HEK293 (cell line): ENCODE data around the gene TMEM255A.

Experiments used
- CTCF ChIA-PET: fragments of 350-600 bp; formaldehyde crosslinking; extraction: SDS; loops from one replicate; lab custom pipeline; 2021; ENCODE audit warnings: antibody characterized with exemption; lab: Yijun Ruan, JAX
- POLR2A ChIA-PET: fragments of 300-600 bp; formaldehyde crosslinking; extraction: SDS; loops from one replicate; lab custom pipeline; 2020; ENCODE audit warnings: antibody characterized with exemption, inconsistent platforms; lab: Yijun Ruan, JAX
- H3K27ac ChIP-seq: fragments of 200-500 bp; sonication (Bioruptor generic); 2 replicates; pipeline ENCODE4 v1.5.1; 2014; ENCODE audit warnings: low read depth, low read length, control low read depth, inconsistent platforms; ENCODE audit errors: extremely low read depth
- H3K36me3 ChIP-seq, 2 experiments: fragments of 200-500 bp in 1 of 2; sonication (Bioruptor generic) in 1 of 2; 1 replicate in 1 of 2; 2 replicates in 1 of 2; pipeline ENCODE4 v1.5.1; 2014 to 2017; ENCODE audit warnings: inconsistent platforms in 2 of 2, low read length in 2 of 2; ENCODE audit not compliant: control insufficient read depth in 2 of 2, insufficient read depth in 1 of 2
- H3K4me1 ChIP-seq: fragments of 200-500 bp; sonication (Bioruptor generic); 2 replicates; pipeline ENCODE4 v1.5.1; 2014; ENCODE audit warnings: mild to moderate bottlenecking, low read length, inconsistent platforms; ENCODE audit not compliant: control insufficient read depth, insufficient read depth
- H3K4me3 ChIP-seq: 2 replicates; pipeline ENCODE4 v1.5.1; 2011; ENCODE audit warnings: low read depth, mild to moderate bottlenecking, control low read depth, low read length, moderate library complexity
- H3K9me3 ChIP-seq: fragments of 200-500 bp; sonication (Bioruptor generic); 2 replicates; pipeline ENCODE4 v1.5.1; 2014; ENCODE audit warnings: low read depth, low read length, inconsistent platforms; ENCODE audit not compliant: control insufficient read depth, insufficient read depth
- GLIS2 ChIP-seq: fragments of 450-650 bp; formaldehyde crosslinking; IDR thresholded peaks from 2 replicates; pipeline ENCODE4 v1.5.1; 2016; ENCODE audit warnings: missing biosample characterization, missing genetic modification characterization
- HOXD13 ChIP-seq: sonication (generic); formaldehyde crosslinking; IDR thresholded peaks from 2 replicates; pipeline ENCODE4 v1.8.0; 2022; ENCODE audit warnings: missing genetic modification reagents, borderline replicate concordance
- OVOL3 ChIP-seq: fragments of 450-650 bp; formaldehyde crosslinking; IDR thresholded peaks from 2 replicates; pipeline ENCODE4 v1.5.1; 2016; ENCODE audit warnings: missing biosample characterization, missing genetic modification characterization
- PATZ1 ChIP-seq: fragments of 450-650 bp; formaldehyde crosslinking; IDR thresholded peaks from 2 replicates; pipeline ENCODE4 v1.5.1; 2016; ENCODE audit warnings: missing biosample characterization, missing genetic modification characterization
- PBX3 ChIP-seq: sonication (generic); formaldehyde crosslinking; IDR thresholded peaks from 2 replicates; pipeline ENCODE4 v1.8.1; 2022; ENCODE audit warnings: mild to moderate bottlenecking, moderate library complexity, missing genetic modification reagents
- ZBTB11 ChIP-seq: fragments of 450-650 bp; formaldehyde crosslinking; conservative IDR thresholded peaks from 2 replicates; pipeline ENCODE4 v1.5.1; 2016; ENCODE audit warnings: low read depth, missing biosample characterization, missing genetic modification characterization
- ZIC2 ChIP-seq: fragments of 450-650 bp; formaldehyde crosslinking; IDR thresholded peaks from 2 replicates; pipeline ENCODE4 v1.5.1; 2016; ENCODE audit warnings: missing biosample characterization, missing genetic modification characterization
- ZNF148 ChIP-seq: fragments of 450-650 bp; formaldehyde crosslinking; IDR thresholded peaks from 2 replicates; pipeline ENCODE4 v1.5.0; 2017; ENCODE audit warnings: missing biosample characterization, missing genetic modification characterization, borderline replicate concordance
- ZNF155 ChIP-seq: fragments of 450-650 bp; formaldehyde crosslinking; IDR thresholded peaks from 2 replicates; pipeline ENCODE4 v1.5.1; 2016; ENCODE audit warnings: missing biosample characterization, missing genetic modification characterization
- ZNF2 ChIP-seq: fragments of 450-650 bp; formaldehyde crosslinking; IDR thresholded peaks from 2 replicates; pipeline ENCODE4 v1.5.1; 2016; ENCODE audit warnings: missing biosample characterization, missing genetic modification characterization
- ZNF335 ChIP-seq: fragments of 450-650 bp; formaldehyde crosslinking; conservative IDR thresholded peaks from 2 replicates; pipeline ENCODE4 v1.5.1; 2016; ENCODE audit warnings: missing biosample characterization, missing genetic modification characterization
- ZNF394 ChIP-seq: fragments of 450-650 bp; formaldehyde crosslinking; IDR thresholded peaks from 2 replicates; pipeline ENCODE4 v1.5.1; 2016; ENCODE audit warnings: missing biosample characterization, missing genetic modification characterization, mild to moderate bottlenecking, moderate library complexity, borderline replicate concordance
- ZNF549 ChIP-seq: fragments of 450-650 bp; IDR thresholded peaks from 2 replicates; pipeline ENCODE4 v1.5.1; 2018; ENCODE audit warnings: missing biosample characterization, missing genetic modification characterization, mild to moderate bottlenecking, inconsistent platforms, moderate library complexity
- ZNF555 ChIP-seq: fragments of 450-650 bp; formaldehyde crosslinking; conservative IDR thresholded peaks from 2 replicates; pipeline ENCODE4 v1.5.1; 2017; ENCODE audit warnings: missing biosample characterization, mild to moderate bottlenecking, missing genetic modification characterization, inconsistent platforms
- ZNF585B ChIP-seq: fragments of 450-650 bp; formaldehyde crosslinking; IDR thresholded peaks from 2 replicates; pipeline ENCODE4 v1.5.1; 2016; ENCODE audit warnings: missing biosample characterization, missing genetic modification characterization
- ZNF610 ChIP-seq: fragments of 450-650 bp; formaldehyde crosslinking; IDR thresholded peaks from 2 replicates; pipeline ENCODE4 v1.5.1; 2016; ENCODE audit warnings: missing biosample characterization, missing genetic modification characterization, borderline replicate concordance
- ZNF626 ChIP-seq: fragments of 450-650 bp; sonication (Bioruptor Pico); formaldehyde crosslinking; IDR thresholded peaks from 2 replicates; pipeline ENCODE4 v1.5.1; 2018; ENCODE audit warnings: missing biosample characterization, missing genetic modification characterization, inconsistent platforms
- ZNF707 ChIP-seq: fragments of 450-650 bp; formaldehyde crosslinking; IDR thresholded peaks from 2 replicates; pipeline ENCODE4 v1.5.1; 2016; ENCODE audit warnings: missing biosample characterization, missing genetic modification characterization
- ZSCAN23 ChIP-seq: fragments of 450-650 bp; formaldehyde crosslinking; IDR thresholded peaks from 2 replicates; pipeline ENCODE4 v1.5.1; 2016; ENCODE audit warnings: missing biosample characterization, missing genetic modification characterization
- TF ChIP-seq, protein P1 (sequence below): fragments of 450-650 bp; formaldehyde crosslinking; IDR thresholded peaks from 2 replicates; pipeline ENCODE4 v1.5.1; 2016; ENCODE audit warnings: missing biosample characterization, missing genetic modification characterization, borderline replicate concordance
- TF ChIP-seq, protein P2 (sequence below): fragments of 450-650 bp; formaldehyde crosslinking; IDR thresholded peaks from 2 replicates; pipeline ENCODE4 v1.5.1; 2016; ENCODE audit warnings: missing biosample characterization, missing genetic modification characterization
- TF ChIP-seq, protein P3 (sequence below): fragments of 450-650 bp; formaldehyde crosslinking; IDR thresholded peaks from 2 replicates; pipeline ENCODE4 v1.5.1; 2017; ENCODE audit warnings: missing biosample characterization, mild to moderate bottlenecking, missing genetic modification characterization, moderate library complexity

TMEM255A gene

DNA sequence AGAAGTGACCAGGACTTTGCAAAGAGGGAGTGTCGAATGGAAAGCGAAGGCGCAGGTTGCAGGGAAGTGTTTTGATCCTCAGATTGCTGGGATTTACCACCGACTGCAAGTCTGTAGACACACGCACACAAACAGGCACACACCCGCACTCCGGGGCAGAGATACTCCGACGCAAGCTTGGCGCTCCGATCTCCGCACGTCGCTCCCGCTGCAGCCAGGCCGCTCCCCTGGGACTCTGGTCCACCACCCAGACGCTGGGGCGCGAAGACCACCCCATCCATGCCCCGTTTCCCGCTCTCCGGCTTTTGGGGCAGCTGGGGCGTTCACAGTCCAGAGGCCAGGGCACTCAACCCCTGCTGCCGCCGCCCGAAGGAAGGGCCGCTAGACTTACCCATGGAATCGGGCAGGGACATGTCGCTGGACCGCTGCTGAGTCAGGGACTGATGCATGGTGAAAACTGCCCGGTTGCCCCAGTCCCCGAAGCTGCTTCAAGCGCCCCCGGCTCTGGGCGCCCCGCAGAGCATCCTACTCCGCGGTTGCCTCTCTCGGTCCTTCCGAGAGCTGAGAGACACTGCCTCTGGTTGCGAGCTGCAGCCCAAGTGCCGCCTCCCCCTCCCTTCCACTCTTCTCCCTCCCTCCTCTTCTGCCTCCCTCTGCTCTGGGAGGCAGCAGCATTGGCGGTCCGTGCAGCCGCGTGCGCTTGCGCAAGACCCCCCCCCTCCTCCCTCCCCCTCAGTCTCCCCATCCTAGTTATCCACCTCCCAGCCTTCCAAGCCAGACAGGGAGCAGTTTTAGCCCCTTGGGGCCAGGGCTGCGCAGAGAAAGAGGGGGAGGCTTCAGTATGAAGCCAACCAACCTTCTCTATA lies at the start of gene TMEM255A:
Gene TMEM255A (minus strand): TSS at position 601 of the 866 bp plus-strand sequence. CDS start 152 bp downstream, at position 449.
- POLR2A ChIA-PET: interaction anchor here (0.8 to 2.4 kb wide), 5 partner anchors 8 to 60 kb away, joined by 3 to 24 read pairs (median 3); partner anchors contain the start of gene ZBTB33
- Histone ChIP-seq H3K36me3 (no peaks in the 10 kb centered on the region), H3K4me1 (peaks cover 5% of the 10 kb centered on the region), H3K9me3 (no peaks in the 10 kb centered on the region), H3K27ac (peak within 1 kb of the TSS; percentile 68; the same call in 1 of the 2 replicates), H3K4me3 (peak within 1 kb of the TSS; percentile 49)
- CTCF ChIA-PET: interaction anchor here (0.6 to 1.1 kb wide), 3 partner anchors 11 to 528 kb away, joined by 3 to 4 read pairs (median 3); no protein-coding TSS in a partner anchor
- TF ChIP-seq ZNF707: no peak
- no peak for TF ChIP-seq OVOL3 (tag by site-specific recombination)
- no peak for TF ChIP-seq PBX3 (CRISPR knock-in tag)
- no peak for TF ChIP-seq ZNF626 (tag by site-specific recombination)
- peak; percentile 22; the same call in 1 of the 2 replicates for TF ChIP-seq ZIC2 (tag by site-specific recombination)
- TF ChIP-seq ZNF394 (tag by site-specific recombination): no peak
- TF ChIP-seq ZSCAN23: no peak
- TF ChIP-seq ZNF610: 0 out of 2 replicates have a peak, but pooled peaks have one; percentile 17
- no peak for TF ChIP-seq ZNF155 (tag by site-specific recombination)
- peak; percentile 63 for TF ChIP-seq ZNF335 (tag by site-specific recombination)
- TF ChIP-seq PATZ1: peak; percentile 83; the same call in 1 of the 2 replicates
- TF ChIP-seq, protein P1, sequence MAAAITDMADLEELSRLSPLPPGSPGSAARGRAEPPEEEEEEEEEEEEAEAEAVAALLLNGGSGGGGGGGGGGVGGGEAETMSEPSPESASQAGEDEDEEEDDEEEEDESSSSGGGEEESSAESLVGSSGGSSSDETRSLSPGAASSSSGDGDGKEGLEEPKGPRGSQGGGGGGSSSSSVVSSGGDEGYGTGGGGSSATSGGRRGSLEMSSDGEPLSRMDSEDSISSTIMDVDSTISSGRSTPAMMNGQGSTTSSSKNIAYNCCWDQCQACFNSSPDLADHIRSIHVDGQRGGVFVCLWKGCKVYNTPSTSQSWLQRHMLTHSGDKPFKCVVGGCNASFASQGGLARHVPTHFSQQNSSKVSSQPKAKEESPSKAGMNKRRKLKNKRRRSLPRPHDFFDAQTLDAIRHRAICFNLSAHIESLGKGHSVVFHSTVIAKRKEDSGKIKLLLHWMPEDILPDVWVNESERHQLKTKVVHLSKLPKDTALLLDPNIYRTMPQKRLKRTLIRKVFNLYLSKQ (tag by site-specific recombination): no peak
- no peak for TF ChIP-seq ZBTB11
- peak; percentile 74 for TF ChIP-seq GLIS2
- TF ChIP-seq ZNF148: no peak
- no peak for TF ChIP-seq ZNF549 (tag by site-specific recombination)
- no peak for TF ChIP-seq HOXD13 (CRISPR knock-in tag)
- no peak for TF ChIP-seq ZNF2
- no peak for TF ChIP-seq ZNF585B
- TF ChIP-seq, protein P2, sequence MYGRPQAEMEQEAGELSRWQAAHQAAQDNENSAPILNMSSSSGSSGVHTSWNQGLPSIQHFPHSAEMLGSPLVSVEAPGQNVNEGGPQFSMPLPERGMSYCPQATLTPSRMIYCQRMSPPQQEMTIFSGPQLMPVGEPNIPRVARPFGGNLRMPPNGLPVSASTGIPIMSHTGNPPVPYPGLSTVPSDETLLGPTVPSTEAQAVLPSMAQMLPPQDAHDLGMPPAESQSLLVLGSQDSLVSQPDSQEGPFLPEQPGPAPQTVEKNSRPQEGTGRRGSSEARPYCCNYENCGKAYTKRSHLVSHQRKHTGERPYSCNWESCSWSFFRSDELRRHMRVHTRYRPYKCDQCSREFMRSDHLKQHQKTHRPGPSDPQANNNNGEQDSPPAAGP (tag by site-specific recombination): peak; percentile 16; the same call in 1 of the 2 replicates
- TF ChIP-seq ZNF555 (tag by site-specific recombination): no peak
- TF ChIP-seq, protein P3, sequence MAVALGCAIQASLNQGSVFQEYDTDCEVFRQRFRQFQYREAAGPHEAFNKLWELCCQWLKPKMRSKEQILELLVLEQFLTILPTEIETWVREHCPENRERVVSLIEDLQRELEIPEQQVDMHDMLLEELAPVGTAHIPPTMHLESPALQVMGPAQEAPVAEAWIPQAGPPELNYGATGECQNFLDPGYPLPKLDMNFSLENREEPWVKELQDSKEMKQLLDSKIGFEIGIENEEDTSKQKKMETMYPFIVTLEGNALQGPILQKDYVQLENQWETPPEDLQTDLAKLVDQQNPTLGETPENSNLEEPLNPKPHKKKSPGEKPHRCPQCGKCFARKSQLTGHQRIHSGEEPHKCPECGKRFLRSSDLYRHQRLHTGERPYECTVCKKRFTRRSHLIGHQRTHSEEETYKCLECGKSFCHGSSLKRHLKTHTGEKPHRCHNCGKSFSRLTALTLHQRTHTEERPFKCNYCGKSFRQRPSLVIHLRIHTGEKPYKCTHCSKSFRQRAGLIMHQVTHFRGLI (tag by site-specific recombination): no peak
